ENCODE data around the gene MISP. TPM values are rescaled to one million over a fixed set of nuclear protein-coding genes. Genes with fewer than 3 reads are reported as not detected.
A peak's percentile ranks its signal among the peaks of the same experiment; 100 is the strongest.

Gene MISP
- total and polyA plus RNA-seq, 2 of the 13 experiments (the other 11 are each of a cell fraction or from before 2014, with no cell fraction given): 0.67 to 1.3 TPM

GRCh38 chr19:738509-739128 lies 12.3 kb upstream of the MISP start (continued):
- TF ChIP-seq SKIL (CRISPR knock-in tag; IDR thresholded peaks at IDR 0.05; ENCODE audit: borderline replicate concordance) (peak; percentile 90), ZNF335 (CRISPR knock-in tag; IDR thresholded peaks at IDR 0.05) (0 out of 2 replicates have a peak, but pooled peaks have one; percentile 20), ZC3H4 (CRISPR knock-in tag; IDR thresholded peaks at IDR 0.05; ENCODE audit: borderline replicate concordance) (0 out of 2 replicates have a peak, but pooled peaks have one; percentile 11), ZNF264 (CRISPR knock-in tag; IDR thresholded peaks at IDR 0.05) (peak; percentile 95), FOXA3 (CRISPR knock-in tag; IDR thresholded peaks at IDR 0.05) (peak; percentile 81), SNAPC2 (CRISPR knock-in tag; IDR thresholded peaks at IDR 0.05) (peak; percentile 89; the same call in 1 of the 2 replicates), CCDC6 (CRISPR knock-in tag; IDR thresholded peaks at IDR 0.05) (peak; percentile 72), MED13 (CRISPR knock-in tag; IDR thresholded peaks at IDR 0.05) (peak; percentile 58; the same call in 1 of the 2 replicates), ZFYVE20 (CRISPR knock-in tag; IDR thresholded peaks at IDR 0.05; ENCODE audit: borderline replicate concordance, low read depth) (no peak), NR2C2 (CRISPR knock-in tag; IDR thresholded peaks at IDR 0.05; ENCODE audit: borderline replicate concordance) (peak; percentile 84), PHF8 (CRISPR knock-in tag; IDR thresholded peaks at IDR 0.05) (peak; percentile 51; the same call in 1 of the 2 replicates), SP2 (CRISPR knock-in tag; IDR thresholded peaks at IDR 0.05) (peak; percentile 34; the same call in 1 of the 2 replicates), FOXO1 (CRISPR knock-in tag; IDR thresholded peaks at IDR 0.05) (peak; percentile 86), ZNF550 (CRISPR knock-in tag; IDR thresholded peaks at IDR 0.05; ENCODE audit: borderline replicate concordance) (no peak), BRF2 (CRISPR knock-in tag; IDR thresholded peaks at IDR 0.05) (peak; percentile 37; the same call in 1 of the 2 replicates), ZNF101 (CRISPR knock-in tag; IDR thresholded peaks at IDR 0.05; ENCODE audit: borderline replicate concordance, low read depth) (no peak), TEAD3 (CRISPR knock-in tag; optimal IDR thresholded peaks at IDR 0.05; ENCODE audit: borderline replicate concordance) (peak; percentile 87), ZNF230 (CRISPR knock-in tag; IDR thresholded peaks at IDR 0.05) (peak; percentile 75), CEBPG (CRISPR knock-in tag; IDR thresholded peaks at IDR 0.05) (0 out of 2 replicates have a peak, but pooled peaks have one; percentile 6), HOXD1 (CRISPR knock-in tag; IDR thresholded peaks at IDR 0.05) (peak; percentile 82; the same call in 1 of the 2 replicates), ZBTB43 (CRISPR knock-in tag; conservative IDR thresholded peaks at IDR 0.05) (peak; percentile 75; the same call in 1 of the 2 replicates), HOMEZ (CRISPR knock-in tag; IDR thresholded peaks at IDR 0.05; ENCODE audit: low read depth) (peak; percentile 73; the same call in 1 of the 2 replicates)
- TF ChIP-seq, protein P1, sequence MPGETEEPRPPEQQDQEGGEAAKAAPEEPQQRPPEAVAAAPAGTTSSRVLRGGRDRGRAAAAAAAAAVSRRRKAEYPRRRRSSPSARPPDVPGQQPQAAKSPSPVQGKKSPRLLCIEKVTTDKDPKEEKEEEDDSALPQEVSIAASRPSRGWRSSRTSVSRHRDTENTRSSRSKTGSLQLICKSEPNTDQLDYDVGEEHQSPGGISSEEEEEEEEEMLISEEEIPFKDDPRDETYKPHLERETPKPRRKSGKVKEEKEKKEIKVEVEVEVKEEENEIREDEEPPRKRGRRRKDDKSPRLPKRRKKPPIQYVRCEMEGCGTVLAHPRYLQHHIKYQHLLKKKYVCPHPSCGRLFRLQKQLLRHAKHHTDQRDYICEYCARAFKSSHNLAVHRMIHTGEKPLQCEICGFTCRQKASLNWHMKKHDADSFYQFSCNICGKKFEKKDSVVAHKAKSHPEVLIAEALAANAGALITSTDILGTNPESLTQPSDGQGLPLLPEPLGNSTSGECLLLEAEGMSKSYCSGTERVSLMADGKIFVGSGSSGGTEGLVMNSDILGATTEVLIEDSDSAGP (CRISPR knock-in tag; IDR thresholded peaks at IDR 0.05; ENCODE audit: borderline replicate concordance): peak; percentile 80; the same call in 1 of the 2 replicates

Data from HepG2 (cell line).